Measurements from ENCODE around the gene AP1S3. TPM values are rescaled to one million over a fixed set of nuclear protein-coding genes. Genes with fewer than 3 reads are reported as not detected.

The AP1S3 gene
- polyA plus RNA-seq, 2 of the 4 experiments (the other 2 are of a cell fraction), result 42.9 to 57.0 TPM

- Histone ChIP-seq H3K9me3 (peaks cover 5% of the 10 kb centered on the region; the same call in 1 of the 3 replicates), H3K27ac (peak overlapping the region; percentile 53 to 70; a peak in 5 of 6 replicates), H3K4me3 (no peak overlapping the region), H3K4me2 (peak overlapping the region; percentile 38; the same call in 2 of the 3 replicates), H3K4me1 (peaks cover 27% of the 10 kb centered on the region)
- ATAC-seq (no peak), FAIRE-seq (no peak), DNase-seq (ENCODE audit: low read depth in 1 of 2, low spot score in 1 of 2) (no peak)
- POLR2A ChIA-PET, result no interaction called here
- TF ChIP-seq MAZ (IDR thresholded peaks at IDR 0.05; ENCODE audit: borderline replicate concordance, low read depth, low read length) (no peak), KDM1A (IDR thresholded peaks at IDR 0.05; ENCODE audit: low read depth) (no peak), ZFP36 (IDR thresholded peaks at IDR 0.05; ENCODE audit: borderline replicate concordance, partially characterized antibody) (no peak), NPAS2 (CRISPR knock-in tag; IDR thresholded peaks at IDR 0.05; ENCODE audit: borderline replicate concordance) (no peak), KDM5A (IDR thresholded peaks at IDR 0.05) (no peak), HOXA7 (CRISPR knock-in tag; IDR thresholded peaks at IDR 0.05) (no peak), EP300 (IDR thresholded peaks at IDR 0.05) (no peak), POLR2AphosphoS2 (conservative IDR thresholded peaks at IDR 0.05; ENCODE audit: low read length) (no peak), GATA3 (IDR thresholded peaks at IDR 0.05; ENCODE audit: borderline replicate concordance) (no peak), ZC3H11A (IDR thresholded peaks at IDR 0.05) (no peak), JUNB (IDR thresholded peaks at IDR 0.05) (no peak), FOSL2 (IDR thresholded peaks at IDR 0.05) (no peak), FOSL2 (CRISPR knock-in tag; IDR thresholded peaks at IDR 0.05) (no peak), HDAC2 (IDR thresholded peaks at IDR 0.05) (no peak), CHD4 (IDR thresholded peaks at IDR 0.05; ENCODE audit: borderline replicate concordance) (no peak), EHF (CRISPR knock-in tag; IDR thresholded peaks at IDR 0.05) (no peak), RFX5 (IDR thresholded peaks at IDR 0.05) (no peak), NFE2L2 (conservative IDR thresholded peaks at IDR 0.05; ENCODE audit: low read length) (no peak), TP53 (CRISPR knock-in tag; IDR thresholded peaks at IDR 0.05) (no peak), FOSB (CRISPR knock-in tag; IDR thresholded peaks at IDR 0.05) (no peak), HOXB5 (CRISPR knock-in tag; IDR thresholded peaks at IDR 0.05) (no peak)
- 76% methylated on average over 4 of the region's 5 CpGs for WGBS (ENCODE audit: missing lambda C conversion rate)
- CTCF ChIA-PET, result interaction anchor here (1.0 to 1.6 kb wide), 2 partner anchors 8 to 26 kb away, joined by 3 to 5 read pairs; no protein-coding TSS in a partner anchor
These were observed 102.2 kb downstream of the AP1S3 start for GRCh38 chr2:223735035-223735640.

GRCh38 chr2:223734346-223734745, 103.0 kb downstream of the AP1S3 start:
- FAIRE-seq (no peak), ATAC-seq (peak in 1 of 2 experiments; percentile 43; a peak in 2 of 6 replicates), DNase-seq (ENCODE audit: low read depth in 1 of 2, low spot score in 1 of 2) (no peak)
- Histone ChIP-seq H3K4me2 (peak overlapping the region; percentile 38), H3K27ac (peak overlapping the region; percentile 58 to 70), H3K4me1 (peaks cover 27% of the 10 kb centered on the region), H3K9me3 (peaks cover 5% of the 10 kb centered on the region; the same call in 1 of the 3 replicates), H3K4me3 (no peak overlapping the region)
- POLR2A ChIA-PET, result no interaction called here
- CTCF ChIA-PET, result interaction anchor here (1.5 to 4.7 kb wide), 2 partner anchors 27 to 64 kb away, joined by 6 to 15 read pairs; no protein-coding TSS in a partner anchor
- TF ChIP-seq ESRRA (IDR thresholded peaks at IDR 0.05; ENCODE audit: borderline replicate concordance, low read length), result no peak
- no peak for TF ChIP-seq RARB (CRISPR knock-in tag; IDR thresholded peaks at IDR 0.05)
- no peak for TF ChIP-seq RNF2 (IDR thresholded peaks at IDR 0.05; ENCODE audit: borderline replicate concordance, low read depth)
- no peak for TF ChIP-seq ZC3H11A (IDR thresholded peaks at IDR 0.05)
- TF ChIP-seq SREBF2 (IDR thresholded peaks at IDR 0.05), result no peak
- no peak for TF ChIP-seq CEBPB (IDR thresholded peaks at IDR 0.05)
- TF ChIP-seq HMGXB4 (CRISPR knock-in tag; IDR thresholded peaks at IDR 0.05; ENCODE audit: borderline replicate concordance), result no peak
- TF ChIP-seq USF2 (IDR thresholded peaks at IDR 0.05), result no peak
- TF ChIP-seq REST (IDR thresholded peaks at IDR 0.05), result no peak
- TF ChIP-seq ZFP36 (IDR thresholded peaks at IDR 0.05; ENCODE audit: borderline replicate concordance, partially characterized antibody), result no peak
- TF ChIP-seq NR3C1 (IDR thresholded peaks at IDR 0.05), result no peak
- no peak for TF ChIP-seq JUN (IDR thresholded peaks at IDR 0.05)
- no peak for TF ChIP-seq CHD4 (IDR thresholded peaks at IDR 0.05; ENCODE audit: borderline replicate concordance)
- no peak for TF ChIP-seq TFCP2L1 (CRISPR knock-in tag; IDR thresholded peaks at IDR 0.05)
- no peak for TF ChIP-seq NFE2L2 (conservative IDR thresholded peaks at IDR 0.05; ENCODE audit: low read length)
- WGBS (ENCODE audit: missing lambda C conversion rate), result 95% methylated on average over 2 of the region's 2 CpGs
